H1 (cell line): Measurements from ENCODE around the gene MGST1. TPM values are rescaled to one million over a fixed set of nuclear protein-coding genes. Genes with fewer than 3 reads are reported as not detected.

Source experiments
- CTCF ChIA-PET: fragments of 300-600 bp; sonication (Branson Sonifier 250); formaldehyde crosslinking; loops from one replicate; lab custom pipeline; 2021; ENCODE audit not compliant: partially characterized antibody; lab: Charles Lee
- POLR2A ChIA-PET: fragments of 300-600 bp; sonication (Branson Sonifier 250); formaldehyde crosslinking; loops from one replicate; lab custom pipeline; 2021; ENCODE audit warnings: inconsistent platforms; ENCODE audit not compliant: partially characterized antibody; lab: Charles Lee
- DNase-seq, 2 experiments: peaks; one replicate each; pipeline versions ENCODE4 v3.0.0 to v3.0.0-alpha.2; 2010 to 2022; ENCODE audit warnings: low spot score in 2 of 2, low read depth in 1 of 2, mixed read lengths in 1 of 2
- FAIRE-seq: peaks from 2 replicates; lab custom pipeline; 2011; peaks lifted over from hg19 to GRCh38; lab: Jason Lieb, UNC
- H2AFZ ChIP-seq: 2 replicates; pipeline ENCODE4 v1.8.1; 2012; ENCODE audit warnings: low read length, inconsistent platforms
- H2AK5ac ChIP-seq: 2 replicates; pipeline ENCODE4 v1.6.1; 2013; ENCODE audit warnings: low read depth, low read length
- H2BK120ac ChIP-seq: replicated peaks from 2 replicates; pipeline ENCODE3; 2013; ENCODE audit warnings: low read depth, low read length, inconsistent platforms
- H2BK12ac ChIP-seq: 2 replicates; pipeline ENCODE4 v1.6.1; 2013; ENCODE audit warnings: low read depth, low read length
- H2BK15ac ChIP-seq: 2 replicates; pipeline ENCODE4 v1.6.1; 2013; ENCODE audit warnings: low read length
- H2BK20ac ChIP-seq: 2 replicates; pipeline ENCODE4 v1.6.1; 2013; ENCODE audit warnings: low read length
- H2BK5ac ChIP-seq: 2 replicates; pipeline ENCODE4 v1.6.1; 2013; ENCODE audit warnings: low read depth, low read length
- H3K14ac ChIP-seq: 2 replicates; pipeline ENCODE4 v1.6.1; 2013; ENCODE audit warnings: inconsistent platforms; ENCODE audit not compliant: insufficient read length
- H3K18ac ChIP-seq: 2 replicates; pipeline ENCODE4 v1.6.1; 2013; ENCODE audit warnings: low read length; ENCODE audit errors: extremely low read depth
- H3K23ac ChIP-seq: 2 replicates; pipeline ENCODE4 v1.6.1; 2013; ENCODE audit warnings: inconsistent platforms; ENCODE audit not compliant: insufficient read length
- H3K23me2 ChIP-seq: 2 replicates; pipeline ENCODE4 v1.6.1; 2013; ENCODE audit warnings: low read depth, low read length
- H3K27ac ChIP-seq: 2 replicates; pipeline ENCODE4 v1.6.1; 2011; ENCODE audit warnings: low read depth, low read length, inconsistent platforms
- H3K27me3 ChIP-seq, 4 experiments: replicated peaks in 1 of 4; 1 replicate in 1 of 4; 2 replicates in 3 of 4; pipeline versions ENCODE4 v1.6.1 to v1.8.1; 2011 to 2013; ENCODE audit warnings: low read length in 3 of 4, mild to moderate bottlenecking in 3 of 4, inconsistent platforms in 2 of 4, mixed read lengths in 2 of 4, moderate library complexity in 1 of 4; ENCODE audit not compliant: control insufficient read depth in 3 of 4, insufficient read depth in 3 of 4; ENCODE audit errors: extremely low read depth in 1 of 4
- H3K36me3 ChIP-seq, 4 experiments: 2 replicates each; pipeline versions ENCODE4 v1.6.1 to v1.8.1; 2011 to 2013; ENCODE audit warnings: mild to moderate bottlenecking in 4 of 4, low read length in 3 of 4, moderate library complexity in 2 of 4, control low read depth in 1 of 4, inconsistent platforms in 1 of 4; ENCODE audit not compliant: insufficient read depth in 4 of 4, control insufficient read depth in 2 of 4
- H3K4ac ChIP-seq: replicated peaks from 2 replicates; pipeline ENCODE3; 2013; ENCODE audit warnings: low read length, low read depth, mixed read lengths, inconsistent platforms; ENCODE audit not compliant: insufficient read length
- H3K4me1 ChIP-seq, 4 experiments: replicated peaks in 1 of 4; 1 replicate in 1 of 4; 2 replicates in 3 of 4; pipeline versions ENCODE4 v1.6.1 to v1.8.1; 2011 to 2013; ENCODE audit warnings: low read length in 3 of 4, inconsistent platforms in 2 of 4, mixed read lengths in 1 of 4; ENCODE audit not compliant: insufficient read depth in 4 of 4, control insufficient read depth in 3 of 4
- H3K4me2 ChIP-seq, 2 experiments: 2 replicates each; pipeline versions ENCODE4 v1.6.1 to v1.8.1; 2011 to 2013; ENCODE audit warnings: low read depth in 2 of 2, low read length in 2 of 2, control low read depth in 1 of 2, inconsistent platforms in 1 of 2, mild to moderate bottlenecking in 1 of 2; ENCODE audit not compliant: insufficient read depth in 1 of 2
- H3K4me3 ChIP-seq, 4 experiments: fragments of 200-600, 300-600 bp in 1 of 4; sonication (generic), shearing (Covaris generic), sonication (Bioruptor Twin) in 1 of 4; 2 replicates each; pipeline versions ENCODE4 v1.5.1 to v1.8.1; 2011 to 2016; ENCODE audit warnings: low read length in 4 of 4, low read depth in 3 of 4, control low read depth in 2 of 4, inconsistent platforms in 2 of 4, mild to moderate bottlenecking in 2 of 4, mixed read lengths in 1 of 4, moderate library complexity in 1 of 4; ENCODE audit not compliant: insufficient read depth in 2 of 4; ENCODE audit errors: extremely low read depth in 1 of 4
- H3K56ac ChIP-seq: replicated peaks from 2 replicates; pipeline ENCODE3; 2013; ENCODE audit warnings: low read depth, mild to moderate bottlenecking, mixed read lengths, low read length, inconsistent platforms; ENCODE audit not compliant: insufficient read length
- H3K79me1 ChIP-seq: 2 replicates; pipeline ENCODE4 v1.6.1; 2013; ENCODE audit warnings: low read depth, low read length, control low read depth
- H3K79me2 ChIP-seq, 2 experiments: 2 replicates each; pipeline versions ENCODE4 v1.6.1 to v1.8.1; 2012 to 2013; ENCODE audit warnings: low read length in 2 of 2, mild to moderate bottlenecking in 2 of 2, inconsistent platforms in 1 of 2; ENCODE audit not compliant: insufficient read depth in 2 of 2, control insufficient read depth in 1 of 2
- H3K9ac ChIP-seq, 4 experiments: replicated peaks in 1 of 4; 1 replicate in 1 of 4; 2 replicates in 3 of 4; pipeline versions ENCODE4 v1.6.1 to v1.8.1; 2011 to 2013; ENCODE audit warnings: low read depth in 3 of 4, low read length in 3 of 4, control low read depth in 2 of 4, mild to moderate bottlenecking in 2 of 4, moderate library complexity in 2 of 4, inconsistent platforms in 1 of 4; ENCODE audit errors: extremely low read depth in 1 of 4
- H3K9me3 ChIP-seq, 2 experiments: 2 replicates each; pipeline versions ENCODE4 v1.6.1 to v1.8.1; 2012 to 2013; ENCODE audit warnings: mild to moderate bottlenecking in 2 of 2, moderate library complexity in 2 of 2, control low read depth in 1 of 2, inconsistent platforms in 1 of 2, low read depth in 1 of 2, low read length in 1 of 2, mixed read lengths in 1 of 2; ENCODE audit not compliant: insufficient read depth in 2 of 2
- H4K20me1 ChIP-seq, 2 experiments: replicated peaks in 1 of 2; 2 replicates each; pipeline versions ENCODE3 to v1.8.1; 2011 to 2013; ENCODE audit warnings: inconsistent platforms in 2 of 2, low read length in 2 of 2, mild to moderate bottlenecking in 1 of 2; ENCODE audit not compliant: insufficient read depth in 2 of 2, control insufficient read depth in 1 of 2
- H4K5ac ChIP-seq: 2 replicates; pipeline ENCODE4 v1.6.1; 2013; ENCODE audit warnings: low read length, low read depth, mixed read lengths, inconsistent platforms; ENCODE audit not compliant: insufficient read length
- H4K8ac ChIP-seq: 2 replicates; pipeline ENCODE4 v1.8.0; 2013; ENCODE audit warnings: mild to moderate bottlenecking, moderate library complexity, low read length, inconsistent platforms; ENCODE audit not compliant: insufficient read depth; ENCODE audit errors: extremely low read depth
- H4K91ac ChIP-seq: replicated peaks from 2 replicates; pipeline ENCODE3; 2013; ENCODE audit warnings: low read length, mixed read lengths, inconsistent platforms; ENCODE audit not compliant: insufficient read length
- CBX5 ChIP-seq: fragments of 300-800, 300-1000 bp; sonication (generic); IDR thresholded peaks from 2 replicates; pipeline ENCODE4 v1.7.1; 2016; ENCODE audit warnings: antibody characterized with exemption, low read length, low read depth
- CBX8 ChIP-seq: fragments of 300-800, 300-1000 bp; sonication (generic); IDR thresholded peaks from 2 replicates; pipeline ENCODE4 v1.7.1; 2016; ENCODE audit warnings: low read depth, low read length, borderline replicate concordance
- CEBPB ChIP-seq: IDR thresholded peaks from 2 replicates; pipeline ENCODE4 v1.6.1; 2012; ENCODE audit warnings: low read depth, low read length
- POLR2AphosphoS5 ChIP-seq: IDR thresholded peaks from 2 replicates; pipeline ENCODE4 v1.6.1; 2011; ENCODE audit warnings: low read depth, low read length
- SRF ChIP-seq: IDR thresholded peaks from 2 replicates; pipeline ENCODE4 v1.6.1; 2011; ENCODE audit warnings: mild to moderate bottlenecking, low read depth, low read length, moderate library complexity
- SUZ12 ChIP-seq: fragments of 200-600 bp; sonication (generic); IDR thresholded peaks from 2 replicates; pipeline ENCODE4 v1.6.1; 2012; ENCODE audit warnings: mild to moderate bottlenecking, inconsistent platforms, low read length, moderate library complexity, mixed read lengths
- WGBS, 2 experiments: shearing (Covaris generic) in 1 of 2; methylation state at CpG; one replicate each; pipeline versions ENCODE4 v1.1.6 to v1.1.7; 2013 to 2015; ENCODE audit warnings: low lambda C conversion rate in 2 of 2, mixed read lengths in 2 of 2, inconsistent platforms in 1 of 2, low coverage in 1 of 2, missing lambda C conversion rate in 1 of 2; ENCODE audit not compliant: insufficient replicate concordance in 2 of 2, insufficient coverage in 1 of 2, insufficient read length in 1 of 2; ENCODE audit errors: extremely low coverage in 1 of 2, missing lambda C conversion rate in 1 of 2; 5-methylcytosine and 5-hydroxymethylcytosine counted together
- polyA plus RNA-seq, 7 experiments: library from polyadenylated mRNA; depleted of rRNA in 3 of 7; stranded (reverse) in 5 of 7; unstranded in 2 of 7; fragments of >200 nt in 5 of 7; fragments of 200-250 nt in 2 of 7; gene quantifications; 1 replicate in 5 of 7; 2 replicates in 1 of 7; 4 replicates in 1 of 7; pipeline versions ENCODE4 v1.2.1 to v1.2.3, GENCODE V29; 2011 to 2013; ENCODE audit warnings: missing spikeins in 2 of 7, mixed read lengths in 2 of 7
- total RNA-seq: library from RNA; stranded (reverse); fragmentation: NEBNext Ultra II Directional; extraction: Animal tissue kit (Norgen Biotek cat#: 25700); gene quantifications from 2 replicates; pipeline ENCODE4 v1.2.1, GENCODE V29; 2021
- TF ChIP-seq, protein P1 (sequence below): IDR thresholded peaks from 2 replicates; pipeline ENCODE4 v1.6.1; 2011; ENCODE audit warnings: low read depth, mild to moderate bottlenecking, low read length; ENCODE audit not compliant: insufficient read depth
- TF ChIP-seq, protein P2 (sequence below): IDR thresholded peaks from 2 replicates; pipeline ENCODE4 v1.6.1; 2012; ENCODE audit warnings: low read length, inconsistent platforms

The MGST1 gene
- total and polyA plus RNA-seq, 2 of the 8 experiments (the other 6 are each of a cell fraction or from before 2014, with no cell fraction given), result 442 to 478 TPM

DNA sequence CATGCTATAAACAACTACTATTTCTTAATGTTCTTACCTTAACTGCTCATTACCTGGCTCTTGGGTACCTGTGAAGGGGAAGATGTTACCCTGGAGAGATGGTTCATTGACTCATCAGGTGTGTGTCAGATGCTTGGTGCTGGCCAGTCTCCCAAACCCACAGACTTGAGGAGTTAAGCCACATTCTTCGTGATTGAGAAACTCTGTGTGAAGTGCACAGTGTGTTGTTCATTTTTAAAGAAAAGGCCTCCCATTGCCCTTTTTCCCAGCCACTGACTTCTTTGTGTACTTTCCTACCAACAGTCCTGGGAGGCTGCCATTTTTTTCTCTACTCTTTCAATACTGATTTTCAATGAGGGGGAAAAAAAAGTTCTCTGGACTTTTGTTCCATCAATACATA, 3.2 kb downstream of the MGST1 start:
- POLR2A ChIA-PET, result interaction anchor here (1.1 kb wide), 1 partner anchor 62 kb away, joined by 3 read pairs; no protein-coding TSS in a partner anchor
- H3K4me3 ChIP-seq, result peak overlapping the region in 1 of 4 experiments; percentile 92; a peak in 3 of 8 replicates
- peaks cover 22 to 89% of the 10 kb centered on the region in 2 experiments for H3K79me2 ChIP-seq

More for the DNA sequence above, 3.2 kb downstream of the MGST1 start:
- peaks cover 5 to 16% of the 10 kb centered on the region in 2 experiments for H4K20me1 ChIP-seq
- H2BK120ac ChIP-seq, result no peak overlapping the region
- peaks cover 3% of the 10 kb centered on the region for H3K79me1 ChIP-seq
- peak overlapping the region; percentile 49 to 99 for H3K4me2 ChIP-seq
- no peak overlapping the region for H2BK20ac ChIP-seq
- DNase-seq (no peak), FAIRE-seq (no peak)
- H3K36me3 ChIP-seq, result peaks cover 4 to 42% (median 20%) of the 10 kb centered on the region in 4 experiments; a peak in 7 of 8 replicates
- CTCF ChIA-PET, result interaction anchor here (0.9 to 3.3 kb wide), 2 partner anchors 10 to 180 kb away, joined by 3 to 21 read pairs; no protein-coding TSS in a partner anchor
- no peaks in the 10 kb centered on the region for H3K27me3 ChIP-seq
- TF ChIP-seq, protein P1, sequence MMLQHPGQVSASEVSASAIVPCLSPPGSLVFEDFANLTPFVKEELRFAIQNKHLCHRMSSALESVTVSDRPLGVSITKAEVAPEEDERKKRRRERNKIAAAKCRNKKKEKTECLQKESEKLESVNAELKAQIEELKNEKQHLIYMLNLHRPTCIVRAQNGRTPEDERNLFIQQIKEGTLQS, result no peak
- TF ChIP-seq CBX8 (no peak), POLR2AphosphoS5 (no peak), SUZ12 (no peak), CBX5 (no peak), CEBPB (no peak), SRF (no peak)
- TF ChIP-seq, protein P2, sequence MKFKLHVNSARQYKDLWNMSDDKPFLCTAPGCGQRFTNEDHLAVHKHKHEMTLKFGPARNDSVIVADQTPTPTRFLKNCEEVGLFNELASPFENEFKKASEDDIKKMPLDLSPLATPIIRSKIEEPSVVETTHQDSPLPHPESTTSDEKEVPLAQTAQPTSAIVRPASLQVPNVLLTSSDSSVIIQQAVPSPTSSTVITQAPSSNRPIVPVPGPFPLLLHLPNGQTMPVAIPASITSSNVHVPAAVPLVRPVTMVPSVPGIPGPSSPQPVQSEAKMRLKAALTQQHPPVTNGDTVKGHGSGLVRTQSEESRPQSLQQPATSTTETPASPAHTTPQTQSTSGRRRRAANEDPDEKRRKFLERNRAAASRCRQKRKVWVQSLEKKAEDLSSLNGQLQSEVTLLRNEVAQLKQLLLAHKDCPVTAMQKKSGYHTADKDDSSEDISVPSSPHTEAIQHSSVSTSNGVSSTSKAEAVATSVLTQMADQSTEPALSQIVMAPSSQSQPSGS, result no peak
- no peak overlapping the region for H2BK12ac ChIP-seq
- H3K56ac ChIP-seq, result no peak overlapping the region
- H3K27ac ChIP-seq, result no peak overlapping the region
- 83% methylated on average over 1 of the region's 1 CpG; no CpG with 5 or more reads in 1 of the 2 experiments for WGBS, 2 experiments
- no peak overlapping the region for H3K23ac ChIP-seq
- no peak overlapping the region for H3K9ac ChIP-seq
- peaks cover 2 to 7% (median 7%) of the 10 kb centered on the region in 4 experiments; a peak in 5 of 7 replicates for H3K4me1 ChIP-seq
- H3K18ac ChIP-seq, result no peak overlapping the region
- H3K23me2 ChIP-seq, result peaks cover 10% of the 10 kb centered on the region; the same call in 1 of the 2 replicates
- no peak overlapping the region for H3K14ac ChIP-seq
- H4K91ac ChIP-seq, result no peak overlapping the region
- no peaks in the 10 kb centered on the region for H3K9me3 ChIP-seq
- peak overlapping the region; percentile 21 for H4K5ac ChIP-seq
- H2AFZ ChIP-seq, result no peak overlapping the region
- H4K8ac ChIP-seq, result no peak overlapping the region
- no peak overlapping the region for H3K4ac ChIP-seq
- no peak overlapping the region for H2AK5ac ChIP-seq
- H2BK15ac ChIP-seq, result no peak overlapping the region
- H2BK5ac ChIP-seq, result no peak overlapping the region
